IPS DF 4.7 (cell line): Measurements from ENCODE around the gene IQCK.
"Not testable (repeated sequence)": the region's sequence is repeated elsewhere in the genome, so short reads cannot be mapped to it uniquely, and the experiment has no call there.

Experiments used
- DNase-seq: peaks from one replicate; pipeline ENCODE4 v3.0.0-alpha.2; 2013; ENCODE audit warnings: low spot score; ENCODE audit errors: extremely low read depth

The IQCK gene

GRCh38 chr16:19699472-19699871 lies 18.6 kb upstream of the IQCK start:
- no peak for DNase-seq

GRCh38 chr16:19700319-19700781 lies 17.7 kb upstream of the IQCK start:
- DNase-seq: no peak

- no peak for DNase-seq
Measured at GRCh38 chr16:19701091-19701490, 17.0 kb upstream of the IQCK start.

- no peak for DNase-seq
Measured at GRCh38 chr16:19703172-19703889, 14.7 kb upstream of the IQCK start.

- no peak for DNase-seq
Measured at GRCh38 chr16:19704321-19705145, 13.5 kb upstream of the IQCK start.

GRCh38 chr16:19705146-19705501 lies 12.9 kb upstream of the IQCK start:
- no peak for DNase-seq

GRCh38 chr16:19705843-19706242 lies 12.2 kb upstream of the IQCK start:
- no peak for DNase-seq

GRCh38 chr16:19706846-19707245 lies 11.2 kb upstream of the IQCK start:
- DNase-seq: no peak

GRCh38 chr16:19707569-19708295 lies 10.3 kb upstream of the IQCK start:
- no peak for DNase-seq

- DNase-seq: no peak
Measured at GRCh38 chr16:19708296-19709205, 9.5 kb upstream of the IQCK start.

- DNase-seq: no peak
Measured at GRCh38 chr16:19709381-19710136, 8.5 kb upstream of the IQCK start.

- DNase-seq: no peak
Measured at GRCh38 chr16:19710191-19710908, 7.7 kb upstream of the IQCK start.

GRCh38 chr16:19710991-19711545 lies 7.0 kb upstream of the IQCK start:
- no peak for DNase-seq

- DNase-seq: no peak
Measured at GRCh38 chr16:19711643-19712042, 6.4 kb upstream of the IQCK start.

GRCh38 chr16:19712418-19713058 lies 5.5 kb upstream of the IQCK start:
- DNase-seq: no peak

- DNase-seq: no peak
Measured at GRCh38 chr16:19713697-19714096, 4.4 kb upstream of the IQCK start.

- no peak for DNase-seq
Measured at GRCh38 chr16:19715566-19715965, 2.5 kb upstream of the IQCK start.

- no peak for DNase-seq
Measured at GRCh38 chr16:19716183-19716582, 1.9 kb upstream of the IQCK start.

GRCh38 chr16:19716728-19717127 lies 1.3 kb upstream of the IQCK start:
- DNase-seq: not testable (repeated sequence)
